ENCODE results near the gene ZNRD2.
A peak's percentile ranks its signal among the peaks of the same experiment; 100 is the strongest.

ZNRD2 gene

GRCh38 chr11:65524014-65524740 lies 46.1 kb upstream of the ZNRD2 start:
- H3K9ac ChIP-seq (ENCODE audit: low read length): no peak overlapping the region
- no peaks in the 10 kb centered on the region for H3F3A ChIP-seq (ENCODE audit: insufficient read depth, low read length)
- H3K4me1 ChIP-seq (ENCODE audit: low read length): peaks cover 9% of the 10 kb centered on the region
- no peak for DNase-seq
- H3K9me2 ChIP-seq (replicated peaks; ENCODE audit: insufficient read depth, low read length): no peaks in the 10 kb centered on the region
- no peaks in the 10 kb centered on the region for H3K27me3 ChIP-seq (replicated peaks; ENCODE audit: insufficient read depth, low read length)
- TF ChIP-seq CTCF (IDR thresholded peaks at IDR 0.05; ENCODE audit: low read length) (no peak), EZH2 (optimal IDR thresholded peaks at IDR 0.05; ENCODE audit: low read depth, low read length) (no peak), EZH2phosphoT487 (IDR thresholded peaks at IDR 0.05; ENCODE audit: low read length) (no peak)
- H3K9me3 ChIP-seq (replicated peaks; ENCODE audit: insufficient read depth, low read length): no peaks in the 10 kb centered on the region
- peak overlapping the region; percentile 25; the same call in 1 of the 2 replicates for H3K4me3 ChIP-seq (ENCODE audit: low read length)
- H3K36me3 ChIP-seq (replicated peaks; ENCODE audit: insufficient read depth, low read length): no peaks in the 10 kb centered on the region
- H4K20me1 ChIP-seq (ENCODE audit: insufficient read depth, low read length): no peaks in the 10 kb centered on the region
- peak overlapping the region; percentile 32; the same call in 1 of the 2 replicates for H3K4me2 ChIP-seq (ENCODE audit: low read depth, low read length)
- H2AFZ ChIP-seq (ENCODE audit: low read length): peak overlapping the region; percentile 53; the same call in 1 of the 2 replicates
- peaks cover 28% of the 10 kb centered on the region for H3K79me2 ChIP-seq (ENCODE audit: low read length)
- H3K27ac ChIP-seq (ENCODE audit: low read length): no peak overlapping the region

- H4K20me1 ChIP-seq (ENCODE audit: insufficient read depth, low read length): no peaks in the 10 kb centered on the region
- no peak for TF ChIP-seq EZH2 (optimal IDR thresholded peaks at IDR 0.05; ENCODE audit: low read depth, low read length)
- no peak for TF ChIP-seq EZH2phosphoT487 (IDR thresholded peaks at IDR 0.05; ENCODE audit: low read length)
- TF ChIP-seq CTCF (IDR thresholded peaks at IDR 0.05; ENCODE audit: low read length): no peak
- no peaks in the 10 kb centered on the region for H3K27me3 ChIP-seq (replicated peaks; ENCODE audit: insufficient read depth, low read length)
- peaks cover 9% of the 10 kb centered on the region for H3K4me1 ChIP-seq (ENCODE audit: low read length)
- H3F3A ChIP-seq (ENCODE audit: insufficient read depth, low read length): no peaks in the 10 kb centered on the region
- H3K27ac ChIP-seq (ENCODE audit: low read length): peak within 1 kb of the TSS; percentile 29; the same call in 1 of the 2 replicates
- H3K4me3 ChIP-seq (ENCODE audit: low read length): peak within 1 kb of the TSS; percentile 100
- no peaks in the 10 kb centered on the region for H3K36me3 ChIP-seq (replicated peaks; ENCODE audit: insufficient read depth, low read length)
- peak within 1 kb of the TSS; percentile 83 for H2AFZ ChIP-seq (ENCODE audit: low read length)
- H3K9me3 ChIP-seq (replicated peaks; ENCODE audit: insufficient read depth, low read length): no peaks in the 10 kb centered on the region
- H3K4me2 ChIP-seq (ENCODE audit: low read depth, low read length): peak within 1 kb of the TSS; percentile 97
- peaks cover 28% of the 10 kb centered on the region for H3K79me2 ChIP-seq (ENCODE audit: low read length)
- peak; percentile 68 for DNase-seq
- peak within 1 kb of the TSS; percentile 96 for H3K9ac ChIP-seq (ENCODE audit: low read length)
- no peaks in the 10 kb centered on the region for H3K9me2 ChIP-seq (replicated peaks; ENCODE audit: insufficient read depth, low read length)
Observed at GRCh38 chr11:65524741-65525545, 45.3 kb upstream of the ZNRD2 start, which contains the start of gene SCYL1. Gene SCYL1 (plus strand): TSS chr11:65525083. CDS start chr11:65525154, 71 bp downstream.

- DNase-seq: no peak
- peak overlapping the region; percentile 96 for H3K9ac ChIP-seq (ENCODE audit: low read length)
- H3K36me3 ChIP-seq (replicated peaks; ENCODE audit: insufficient read depth, low read length): no peaks in the 10 kb centered on the region
- peak overlapping the region; percentile 83; the same call in 1 of the 2 replicates for H2AFZ ChIP-seq (ENCODE audit: low read length)
- no peaks in the 10 kb centered on the region for H3K9me3 ChIP-seq (replicated peaks; ENCODE audit: insufficient read depth, low read length)
- no peaks in the 10 kb centered on the region for H3K9me2 ChIP-seq (replicated peaks; ENCODE audit: insufficient read depth, low read length)
- H3K4me1 ChIP-seq (ENCODE audit: low read length): peaks cover 9% of the 10 kb centered on the region
- H3K27ac ChIP-seq (ENCODE audit: low read length): peak overlapping the region; percentile 29; the same call in 1 of the 2 replicates
- H3K27me3 ChIP-seq (replicated peaks; ENCODE audit: insufficient read depth, low read length): no peaks in the 10 kb centered on the region
- H3K4me3 ChIP-seq (ENCODE audit: low read length): peak overlapping the region; percentile 100
- H3F3A ChIP-seq (ENCODE audit: insufficient read depth, low read length): no peaks in the 10 kb centered on the region
- no peak for TF ChIP-seq EZH2 (optimal IDR thresholded peaks at IDR 0.05; ENCODE audit: low read depth, low read length)
- no peak for TF ChIP-seq CTCF (IDR thresholded peaks at IDR 0.05; ENCODE audit: low read length)
- no peak for TF ChIP-seq EZH2phosphoT487 (IDR thresholded peaks at IDR 0.05; ENCODE audit: low read length)
- H3K4me2 ChIP-seq (ENCODE audit: low read depth, low read length): peak overlapping the region; percentile 97
- no peaks in the 10 kb centered on the region for H4K20me1 ChIP-seq (ENCODE audit: insufficient read depth, low read length)
- H3K79me2 ChIP-seq (ENCODE audit: low read length): peaks cover 28% of the 10 kb centered on the region
Observed at GRCh38 chr11:65525546-65526480, 44.5 kb upstream of the ZNRD2 start.
